HL-60/S4 treated with retinoic acid at 250 ng/mL for 4 days and 3 days (cell line): ENCODE results near the gene PAEP.

Experiments used
- in situ Hi-C: fragments of 300-500 bp; cut with MboI; formaldehyde crosslinking; loops from 2 replicates; pipeline ENCODE4 v1.7.0; 2022; ENCODE audit warnings: low sequenced_read_pairs

PAEP gene

GRCh38 chr9:135591506-135592330, 30.2 kb downstream of the PAEP start:
- in situ Hi-C loops = no loop called here

GRCh38 chr9:135592331-135592590, 30.7 kb downstream of the PAEP start:
- in situ Hi-C loops = no loop called here

DNA sequence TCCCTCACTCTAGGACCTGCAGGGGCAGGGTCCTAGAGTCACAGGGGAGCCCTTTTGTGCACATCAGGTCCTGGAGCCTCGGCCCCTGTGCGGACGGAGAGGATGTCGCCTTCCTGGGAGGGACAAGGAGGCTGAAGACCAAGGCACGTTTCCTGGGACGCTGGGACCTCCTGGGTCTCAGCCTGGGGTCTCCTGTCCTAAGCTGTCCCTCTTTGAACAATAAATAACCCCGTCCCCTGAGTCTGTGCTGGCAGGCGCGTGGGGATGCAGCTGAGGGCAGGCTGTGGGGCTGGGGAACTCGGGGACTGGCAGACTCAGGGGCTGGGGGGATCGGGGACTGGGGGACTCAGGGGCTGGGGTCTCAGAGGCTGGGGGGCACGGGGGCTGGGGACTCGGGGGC, 31.1 kb downstream of the PAEP start:
- in situ Hi-C loops = no loop called here

DNA sequence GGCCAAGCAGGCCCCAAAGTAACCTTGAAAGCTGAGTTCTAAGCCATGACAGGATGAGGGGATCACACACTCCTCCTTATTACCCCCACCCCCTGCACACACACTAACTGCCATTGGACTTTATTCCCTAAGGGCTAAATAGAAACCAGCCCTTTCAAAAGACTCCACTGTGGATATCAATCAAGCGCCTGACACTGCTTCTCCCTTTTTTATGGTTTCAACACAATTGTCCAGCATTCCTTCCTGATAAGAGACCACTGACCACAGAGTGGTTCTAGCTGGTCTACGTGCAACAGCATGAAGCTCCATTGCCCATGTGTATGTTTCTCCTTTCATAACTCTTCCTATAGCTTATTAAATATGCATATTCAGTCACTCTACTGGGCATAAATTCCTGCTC, 34.7 kb downstream of the PAEP start:
- in situ Hi-C loops = no loop called here

- in situ Hi-C loops = no loop called here
These were observed 38.8 kb downstream of the PAEP start for GRCh38 chr9:135600296-135600817.

DNA sequence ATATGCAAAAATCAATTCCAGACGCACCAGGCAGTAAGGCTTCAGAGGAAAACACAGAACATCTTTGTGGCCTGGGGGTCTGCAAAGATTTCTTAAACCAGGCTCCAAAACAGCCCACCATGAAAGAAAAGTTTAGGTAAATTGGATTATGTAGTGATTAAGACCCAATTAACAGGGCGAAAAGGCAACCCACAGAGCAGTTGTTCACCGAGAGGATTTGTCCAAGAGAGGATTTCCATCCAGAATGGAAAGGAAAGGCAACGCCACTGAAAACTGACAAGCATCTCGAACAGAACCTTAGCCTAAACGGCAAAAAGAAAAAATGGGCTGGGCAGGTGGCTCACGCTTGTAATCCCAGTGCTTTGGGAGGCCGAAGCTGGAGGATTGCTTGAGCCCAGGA, 40.4 kb downstream of the PAEP start:
- in situ Hi-C loops = no loop called here

DNA sequence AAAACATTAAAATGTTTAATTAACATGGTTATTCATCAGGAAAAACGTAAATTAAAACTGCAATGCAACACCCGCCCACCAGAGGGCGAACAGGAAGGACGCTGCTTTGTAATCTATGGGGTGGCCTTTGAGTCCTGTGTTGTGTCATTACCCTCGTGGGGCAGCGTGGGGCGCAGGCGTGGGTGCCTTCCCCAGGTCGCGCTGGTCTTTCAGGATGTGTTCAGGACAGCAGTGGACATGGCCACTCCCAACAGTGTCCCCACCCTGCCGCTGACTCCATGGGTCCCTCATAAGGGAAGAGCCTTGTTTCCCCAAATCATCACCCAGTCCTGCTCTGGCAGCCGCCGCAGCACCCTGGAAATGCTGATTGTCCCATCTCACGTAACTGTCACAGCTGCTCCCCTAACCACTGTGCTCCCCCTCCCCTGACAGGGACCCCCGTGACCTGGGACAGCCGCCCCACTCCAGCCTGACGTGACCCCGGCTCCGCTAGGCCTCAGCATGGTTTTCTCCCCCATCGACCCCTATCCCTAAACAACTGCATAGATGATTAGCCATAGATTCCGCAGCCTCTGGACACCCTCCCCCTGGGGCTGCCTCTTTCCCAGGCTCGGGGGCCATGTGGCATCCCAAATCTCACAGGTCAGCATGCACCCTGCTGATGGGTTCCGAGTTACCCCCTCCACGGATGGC, 41.4 kb downstream of the PAEP start:
- in situ Hi-C loops = no loop called here

DNA sequence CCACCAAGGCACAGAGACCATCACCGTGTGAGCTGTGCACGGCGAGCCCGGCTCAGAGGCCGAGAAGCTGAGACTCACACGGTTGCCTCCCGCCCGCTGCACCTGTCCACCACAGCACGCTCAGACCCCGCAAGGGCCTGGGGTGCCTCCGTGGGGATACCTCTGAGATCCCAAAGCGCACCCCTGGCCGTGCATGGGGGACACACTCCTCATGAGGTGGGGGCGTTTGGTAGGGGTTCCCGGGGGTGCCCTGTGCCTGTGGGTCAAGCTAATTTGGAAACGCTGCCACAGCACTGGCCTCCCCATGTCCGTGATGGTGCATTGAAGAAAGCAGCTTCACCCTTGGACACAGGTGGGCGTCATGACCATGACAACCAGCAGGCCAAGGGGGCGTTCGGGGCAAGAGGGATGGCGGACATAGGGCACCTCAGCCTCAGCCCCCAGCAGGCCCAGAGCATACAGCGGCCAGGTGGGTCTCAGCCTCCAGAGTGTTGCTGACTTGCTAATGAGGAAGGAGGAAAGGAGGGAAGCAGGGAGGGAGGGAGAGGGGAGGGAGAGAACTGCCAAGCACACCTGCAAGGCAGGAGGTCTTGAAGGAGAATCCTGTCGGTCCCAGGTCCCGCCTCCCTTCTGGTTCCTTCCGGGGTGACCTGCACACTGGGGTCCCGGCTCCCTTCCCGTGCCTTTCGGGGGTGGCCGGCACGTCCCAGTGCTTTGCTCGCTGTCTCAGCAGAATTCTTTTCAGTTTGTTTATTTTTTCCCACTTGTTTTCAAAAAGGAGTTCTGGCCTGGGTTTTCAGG, 43.1 kb downstream of the PAEP start:
- in situ Hi-C loops = no loop called here

- in situ Hi-C loops = no loop called here
These were observed 43.8 kb downstream of the PAEP start for GRCh38 chr9:135605238-135605781.

- in situ Hi-C loops = no loop called here
These were observed 45.3 kb downstream of the PAEP start for GRCh38 chr9:135606885-135607259.

DNA sequence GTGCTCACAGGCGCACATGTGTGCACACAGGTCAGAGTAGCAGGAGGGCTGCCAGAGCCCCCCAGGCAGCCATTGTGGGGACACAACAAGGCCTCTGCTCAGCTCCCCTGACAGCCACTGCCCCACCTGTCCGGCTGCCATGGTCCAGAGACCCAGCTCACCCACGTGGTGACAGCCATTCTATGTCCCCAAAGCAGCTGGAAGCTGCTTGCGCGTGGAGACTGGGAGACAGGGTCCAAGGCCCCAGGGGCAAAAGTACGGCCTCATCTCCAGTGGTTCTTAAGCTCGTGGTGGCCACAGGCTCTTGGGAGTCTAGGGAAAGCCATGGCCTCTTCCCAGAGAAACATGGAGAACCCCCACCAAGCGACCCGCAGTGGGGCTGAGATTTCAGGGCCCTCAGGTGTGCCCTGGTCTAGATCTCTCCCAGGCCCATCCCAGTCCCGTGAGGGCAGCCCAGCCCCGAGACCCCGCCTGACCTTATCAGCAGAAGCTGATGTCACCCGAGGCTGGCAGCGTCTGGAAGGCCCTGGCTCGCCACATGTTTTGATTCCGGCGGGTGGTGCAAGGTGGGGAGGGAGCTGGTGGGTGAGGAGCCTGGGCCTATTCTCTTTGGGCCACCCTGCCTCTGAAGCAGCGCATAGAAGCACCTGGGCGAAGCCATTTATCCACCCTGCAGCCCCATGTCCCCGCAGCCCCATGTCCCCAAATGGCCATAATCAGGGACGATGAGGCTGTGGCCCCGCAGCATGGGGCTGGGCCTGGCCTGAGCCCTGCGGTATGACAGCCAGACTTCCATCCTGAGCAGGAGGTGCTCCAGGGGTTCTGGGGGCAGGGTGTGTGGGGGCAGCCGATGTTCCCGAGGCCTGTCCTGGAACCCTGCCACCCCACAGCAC, 46.1 kb downstream of the PAEP start:
- in situ Hi-C loops = no loop called here

GRCh38 chr9:135608294-135608998, 46.9 kb downstream of the PAEP start:
- in situ Hi-C loops = no loop called here

- in situ Hi-C loops = no loop called here
These were observed 47.4 kb downstream of the PAEP start for GRCh38 chr9:135608999-135609317.

DNA sequence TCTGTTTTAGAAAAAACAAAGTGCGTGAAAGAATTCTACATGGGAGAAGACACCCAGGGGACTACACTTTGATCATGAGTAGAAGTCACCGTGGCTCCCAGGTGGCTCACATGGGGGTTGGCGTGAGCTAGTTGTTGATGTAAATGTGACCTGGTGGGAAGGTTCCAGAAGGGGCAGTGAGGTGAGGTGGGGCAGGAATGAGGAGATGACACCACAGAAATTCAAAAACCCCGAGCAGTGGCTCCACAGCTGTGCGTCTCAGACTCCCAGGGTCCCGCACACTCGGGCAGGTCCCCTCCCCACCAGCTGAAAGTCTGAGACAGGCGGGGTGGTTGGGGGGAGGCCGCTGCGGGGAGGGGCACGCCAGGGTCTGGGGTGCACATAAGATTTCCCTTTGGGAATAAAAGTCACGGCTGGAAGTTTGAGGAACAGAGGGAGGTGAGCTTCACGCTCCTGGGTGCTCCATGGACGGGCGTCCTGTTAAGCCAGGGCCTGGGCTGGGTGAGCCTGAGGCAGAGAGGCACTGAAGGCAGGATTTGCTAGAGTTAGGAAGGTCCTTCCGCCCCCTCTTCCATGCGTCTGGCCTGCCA, 47.9 kb downstream of the PAEP start:
- in situ Hi-C loops = no loop called here

DNA sequence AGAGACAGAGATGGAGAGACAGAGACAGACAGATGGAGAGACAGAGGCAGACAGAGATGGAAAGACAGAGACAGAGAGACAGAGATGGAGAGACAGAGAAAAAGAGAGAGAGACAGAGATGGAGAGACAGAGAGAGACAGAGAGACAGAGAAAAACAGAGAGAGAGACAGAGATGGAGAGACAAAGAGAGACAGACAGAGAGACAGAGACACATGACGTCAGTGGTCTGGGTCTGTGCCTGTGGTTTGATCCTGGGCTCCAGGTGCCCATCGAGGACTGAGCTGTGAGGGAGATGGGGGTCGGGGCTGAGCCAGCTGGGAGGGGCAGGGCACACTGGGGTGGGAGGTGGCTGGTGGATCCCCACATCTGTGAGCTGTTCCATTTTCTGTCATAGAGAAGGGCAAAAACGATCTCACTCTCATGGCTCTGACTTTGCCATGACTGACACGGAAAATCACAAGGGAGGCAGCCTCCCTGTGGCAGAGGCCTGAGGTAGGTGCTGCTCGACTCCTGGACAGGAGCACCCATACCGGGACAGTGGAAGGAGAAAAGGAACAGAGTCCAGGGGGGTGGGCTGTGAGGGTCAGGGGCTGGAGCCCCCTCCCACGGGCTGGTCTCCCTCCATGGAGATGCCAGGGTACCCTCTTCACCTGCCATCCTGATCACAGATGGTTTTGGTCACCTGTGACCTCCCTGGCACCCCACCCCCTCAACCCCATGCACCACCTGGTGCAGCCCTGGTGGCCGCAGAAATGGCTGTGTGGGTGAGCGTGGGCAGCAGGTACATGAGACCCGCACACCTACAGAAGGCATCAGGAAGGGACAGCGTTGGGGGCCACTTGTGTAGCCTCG, 49.0 kb downstream of the PAEP start:
- in situ Hi-C loops = no loop called here

DNA sequence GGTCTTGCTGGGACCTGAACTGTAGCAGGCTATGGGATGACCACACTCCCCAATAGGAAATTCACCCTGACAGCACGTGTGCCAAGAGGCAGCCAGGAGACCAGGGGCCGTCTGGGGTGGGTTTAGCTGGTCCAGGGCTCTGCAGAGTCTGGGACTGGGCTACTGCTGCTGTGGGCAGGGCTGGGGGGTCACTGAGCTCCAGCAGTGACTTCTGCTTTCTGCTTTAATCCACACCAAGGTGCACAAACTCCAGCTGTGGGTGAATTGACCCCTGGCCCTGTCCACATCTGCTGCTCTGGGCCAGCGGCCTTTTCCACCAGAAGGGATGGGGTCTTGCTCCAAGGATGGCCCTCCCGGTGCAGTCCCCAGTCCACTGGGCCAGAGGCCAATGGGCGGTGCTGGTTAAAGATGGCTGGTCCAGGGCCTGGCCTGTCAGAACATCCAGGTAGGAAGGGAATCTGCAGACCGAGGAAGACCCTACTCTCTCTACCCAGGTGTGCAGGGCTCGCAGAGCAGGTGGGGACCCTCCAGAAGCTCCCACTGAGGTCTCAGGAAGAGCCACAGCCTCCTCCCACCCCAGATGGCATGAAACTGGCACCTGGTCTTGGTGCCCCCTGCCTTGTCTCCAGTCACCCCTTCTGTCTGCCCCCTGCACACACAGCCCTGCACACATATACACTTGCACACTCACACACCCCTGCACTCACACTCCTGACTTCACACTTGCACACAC, 49.8 kb downstream of the PAEP start:
- in situ Hi-C loops = no loop called here

DNA sequence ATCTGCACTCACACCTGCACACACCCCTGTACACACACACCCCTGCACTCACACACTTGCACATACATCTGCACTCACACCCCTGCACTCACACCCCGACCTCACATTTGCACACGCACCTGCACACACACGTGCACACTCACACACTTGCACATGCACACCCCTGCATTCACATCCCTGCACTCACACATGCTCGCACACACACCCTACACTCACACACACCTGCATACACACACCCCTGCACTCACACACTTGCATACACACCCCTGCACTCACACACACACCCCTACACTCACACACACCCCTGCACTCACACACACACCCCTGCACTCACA, 50.3 kb downstream of the PAEP start:
- in situ Hi-C loops = no loop called here

- in situ Hi-C loops = no loop called here
These were observed 50.9 kb downstream of the PAEP start for GRCh38 chr9:135612437-135612836.
